ENCODE data around the gene TTLL1.

TTLL1 gene

DNA sequence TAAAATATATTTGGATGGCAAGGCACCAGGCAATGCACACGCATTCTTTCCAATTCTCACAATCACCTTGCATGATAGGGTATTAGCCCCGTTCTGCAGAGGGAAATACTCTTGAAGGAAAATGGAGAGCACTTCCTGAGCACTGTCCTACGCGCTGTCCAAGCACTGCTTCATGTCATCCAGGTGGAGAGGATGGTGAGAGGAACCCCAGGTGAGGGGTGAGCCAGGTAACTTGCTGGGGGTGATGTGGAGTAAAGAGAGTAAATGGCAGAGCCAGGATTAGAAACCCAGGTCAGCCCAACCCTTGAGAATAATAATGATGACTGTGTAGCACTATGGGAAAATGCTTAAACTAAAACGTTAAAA is 73.5 kb downstream of the TTLL1 start:
- DNase-seq (ENCODE audit: low read depth) = no peak
- peak overlapping the region; percentile 87 for H3K4me3 ChIP-seq (ENCODE audit: low read depth, low read length)

DNA sequence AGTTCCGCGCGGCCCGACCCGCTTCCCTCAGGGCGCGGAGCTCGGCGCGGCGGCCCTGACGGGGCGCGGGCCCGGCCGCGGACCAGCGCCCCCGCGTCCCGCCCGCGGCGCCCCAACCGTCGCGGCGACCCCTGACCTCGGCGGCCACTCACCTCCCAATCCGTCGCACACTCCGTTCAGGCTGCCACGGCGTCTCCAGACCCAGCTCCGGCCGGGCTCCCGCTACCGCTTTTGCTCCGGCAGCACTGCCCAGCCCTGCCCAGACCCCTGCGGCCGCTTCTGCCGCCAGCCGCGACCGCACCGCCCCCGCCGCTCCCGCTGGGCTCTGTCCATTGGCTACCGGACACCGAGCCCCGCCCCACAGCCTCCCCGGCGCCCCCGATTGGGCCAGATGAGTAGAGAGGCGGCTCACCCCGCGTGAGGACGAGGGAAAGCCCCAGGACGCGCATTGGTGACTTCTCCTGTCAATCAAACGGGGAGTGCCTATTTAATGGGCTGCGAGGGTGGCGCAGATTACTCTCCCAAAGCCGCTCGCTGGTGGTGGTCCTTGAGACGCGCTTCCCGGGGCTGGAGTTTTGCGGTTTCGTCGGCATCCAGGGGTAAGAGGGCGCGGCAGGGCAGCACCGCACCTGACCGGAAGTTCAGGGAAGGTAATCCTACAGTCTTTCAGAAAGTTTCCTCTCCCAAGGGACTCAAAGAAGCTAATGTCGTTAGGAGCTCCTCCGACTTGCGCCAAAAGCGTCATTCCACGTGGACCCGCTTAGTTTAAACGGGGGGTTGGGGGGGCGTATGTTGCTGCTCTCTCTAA is 74.1 kb downstream of the TTLL1 start, which contains the start of gene PACSIN2:
TSS of gene PACSIN2 (minus strand) at position 281 of the 808 bp plus-strand sequence. CDS start 103,069 bp downstream, outside the sequence.
- peak within 1 kb of the TSS; percentile 87 for H3K4me3 ChIP-seq (ENCODE audit: low read depth, low read length)
- peak; percentile 93 for DNase-seq (ENCODE audit: low read depth)

DNA sequence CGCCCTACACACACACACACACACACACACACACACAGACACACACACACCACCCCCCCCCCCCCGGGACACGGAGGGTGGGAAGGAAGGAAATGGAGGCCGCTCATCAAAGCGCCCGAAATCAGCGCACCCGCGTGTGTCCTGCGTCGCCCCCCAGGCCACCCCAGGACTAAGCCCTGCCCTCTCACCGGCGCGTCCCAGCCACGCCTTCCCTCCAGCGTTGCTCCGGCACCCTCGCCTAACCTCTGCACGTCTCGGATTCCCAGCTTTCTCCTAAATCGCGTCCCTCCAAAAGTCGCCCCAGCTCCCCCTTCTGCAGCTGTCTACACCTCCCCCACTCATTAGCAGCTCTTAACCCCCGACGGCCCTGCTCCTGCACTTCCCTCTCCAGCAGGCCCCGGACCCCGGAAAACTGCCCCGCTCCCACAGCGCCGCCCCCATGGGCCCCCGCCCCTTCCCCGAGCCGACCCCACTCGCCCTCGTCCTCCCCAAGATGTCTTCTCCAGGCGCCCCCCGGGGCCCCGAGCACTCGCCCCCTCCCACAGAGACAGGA is 74.8 kb downstream of the TTLL1 start:
- peak overlapping the region; percentile 87 for H3K4me3 ChIP-seq (ENCODE audit: low read depth, low read length)
- DNase-seq (ENCODE audit: low read depth) = no peak

DNA sequence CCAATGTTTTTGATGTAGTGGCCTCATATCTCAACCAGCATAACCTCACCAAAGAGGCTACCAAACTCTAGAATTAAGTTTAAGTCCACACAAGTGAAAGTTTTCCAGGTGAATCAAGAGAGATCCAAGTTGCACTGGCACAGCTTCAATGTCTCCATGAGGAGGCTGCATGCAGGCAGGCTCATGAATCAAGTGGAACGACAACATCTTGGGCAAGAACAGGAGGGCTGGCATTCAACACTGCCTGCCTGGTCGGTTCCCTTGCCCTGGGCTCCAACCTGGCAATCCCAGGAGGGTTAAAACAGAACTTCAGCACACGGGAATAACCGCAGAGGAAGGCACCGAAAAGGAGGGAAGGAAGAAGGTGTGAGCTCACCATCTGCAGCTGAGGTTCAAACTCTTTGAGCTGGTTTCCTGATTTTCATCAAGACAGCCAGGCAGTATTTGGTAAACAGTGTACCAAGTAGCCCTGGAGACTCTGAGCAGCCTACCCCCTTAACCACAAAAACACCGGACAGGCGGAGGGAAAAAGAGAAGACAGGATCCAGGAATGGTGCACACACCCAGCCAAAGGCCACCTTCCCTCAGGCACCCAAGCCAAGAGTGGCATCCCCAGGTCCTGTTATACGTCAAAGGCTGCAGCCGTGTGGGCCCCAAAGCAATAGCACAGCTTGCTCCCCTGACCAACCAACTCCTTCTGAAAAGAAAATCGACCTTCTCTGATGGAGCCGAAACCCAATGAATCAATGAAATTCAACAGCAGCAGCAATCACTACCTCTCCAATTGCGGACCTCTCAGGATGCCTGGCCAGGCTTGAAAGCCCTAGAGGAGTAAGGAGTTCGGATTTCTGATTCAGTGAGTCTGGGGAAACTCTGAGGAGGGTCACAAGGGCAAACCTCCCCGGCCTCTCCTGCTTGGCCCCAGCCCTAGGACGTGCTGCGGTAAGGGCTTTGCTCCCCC is 75.6 kb downstream of the TTLL1 start:
- DNase-seq (ENCODE audit: low read depth) = no peak

DNA sequence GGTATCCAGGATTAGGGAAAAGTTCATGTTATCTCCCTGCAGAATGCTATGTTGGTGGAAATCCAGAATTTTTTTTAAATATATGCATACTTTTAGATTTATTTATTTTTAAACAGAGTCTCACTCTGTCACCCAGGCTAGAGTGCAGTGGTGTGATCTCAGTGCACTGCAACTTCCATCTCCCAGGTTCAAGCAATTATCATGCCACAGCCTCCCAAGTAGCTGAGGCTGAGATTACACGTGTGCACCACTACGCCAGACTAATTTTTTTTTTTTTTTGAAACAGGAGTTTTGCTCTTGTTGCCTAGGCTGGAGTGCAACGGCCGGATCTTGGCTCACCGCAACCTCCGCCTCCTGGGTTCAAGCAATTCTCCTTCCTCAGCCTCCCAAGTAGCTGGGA is 76.8 kb downstream of the TTLL1 start:
- H3K4me3 ChIP-seq (ENCODE audit: low read depth, low read length) = no peak overlapping the region
- no peak for DNase-seq (ENCODE audit: low read depth)

More for the DNA sequence above, 75.6 kb downstream of the TTLL1 start:
- H3K4me3 ChIP-seq (ENCODE audit: low read depth, low read length) = peak overlapping the region; percentile 87

DNA sequence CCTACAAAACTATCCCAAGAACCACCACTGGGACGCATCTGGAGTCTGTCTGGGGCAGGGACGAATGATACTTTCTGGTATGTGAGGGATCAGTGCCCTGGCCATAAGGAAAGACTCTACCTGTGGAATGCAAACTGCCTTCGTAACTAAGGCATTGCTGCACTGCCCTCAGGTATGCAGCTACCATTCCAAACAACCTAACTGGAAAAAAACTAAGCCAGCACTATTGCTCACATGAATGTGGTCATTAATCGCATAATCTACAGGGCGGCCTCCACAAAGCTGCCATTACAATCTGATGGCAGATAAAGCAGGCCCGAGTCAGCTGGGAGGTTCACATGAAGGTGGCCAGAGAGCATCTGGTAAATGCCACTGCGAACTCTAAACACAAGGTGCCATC is 78.1 kb downstream of the TTLL1 start:
- no peak overlapping the region for H3K4me3 ChIP-seq (ENCODE audit: low read depth, low read length)
- DNase-seq (ENCODE audit: low read depth) = no peak

DNA sequence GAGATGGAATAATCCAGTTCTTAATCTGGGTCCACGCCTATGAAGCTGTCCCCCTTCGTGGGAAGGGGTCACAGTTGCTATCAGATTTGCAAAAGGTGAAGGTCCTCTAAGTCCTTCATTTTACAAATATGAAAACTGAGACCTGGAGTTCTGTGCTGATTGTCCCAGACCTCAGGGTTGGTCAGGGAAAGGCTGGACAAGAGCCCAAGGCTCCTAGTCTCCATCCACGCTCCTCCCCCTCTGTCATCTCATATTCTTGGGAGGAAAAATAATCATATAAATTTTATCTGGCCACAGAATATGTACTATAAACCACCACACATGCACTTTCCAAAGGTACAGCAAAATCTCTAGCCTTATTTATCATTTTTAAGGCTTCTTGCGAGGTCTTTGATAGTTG is 79.7 kb downstream of the TTLL1 start:
- no peak overlapping the region for H3K4me3 ChIP-seq (ENCODE audit: low read depth, low read length)
- DNase-seq (ENCODE audit: low read depth) = no peak

DNA sequence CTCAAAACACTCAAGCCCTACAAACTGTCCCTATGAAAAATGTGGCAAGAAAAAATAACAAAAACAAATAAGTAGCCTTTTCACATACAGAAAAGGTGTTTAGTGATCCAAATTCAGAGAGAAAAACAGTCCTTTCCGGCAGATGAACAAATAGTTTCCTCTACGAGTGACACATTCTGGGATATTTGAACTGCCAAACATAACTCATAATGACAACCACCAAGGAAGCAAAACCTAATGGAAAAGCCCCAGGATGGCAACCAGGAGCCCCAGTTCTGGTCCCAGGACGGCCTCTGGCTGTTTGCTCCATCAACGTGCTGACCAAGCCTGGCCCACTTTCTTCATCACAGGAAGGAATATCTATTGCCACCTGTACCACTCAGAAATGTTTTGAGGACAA is 80.3 kb downstream of the TTLL1 start:
- H3K4me3 ChIP-seq (ENCODE audit: low read depth, low read length) = no peak overlapping the region
- DNase-seq (ENCODE audit: low read depth) = no peak

DNA sequence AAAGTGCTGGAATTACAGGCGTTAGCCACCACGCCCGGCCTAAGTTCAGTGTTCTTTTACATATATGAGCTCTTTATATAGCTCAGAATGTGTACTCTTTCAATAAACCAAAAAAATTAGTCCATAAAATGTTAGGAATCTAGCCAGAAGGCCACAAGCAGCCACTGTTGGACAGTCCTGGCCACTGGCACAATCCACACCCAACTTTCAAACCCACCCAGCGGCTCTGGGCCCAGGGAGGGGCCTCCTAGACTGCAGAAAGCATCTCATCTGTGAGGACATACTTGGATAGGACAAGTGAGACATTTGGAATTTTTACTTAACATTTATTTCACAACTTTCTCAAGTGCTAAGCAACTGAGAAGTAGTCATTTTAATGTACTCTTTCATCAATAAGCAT is 80.7 kb downstream of the TTLL1 start:
- no peak overlapping the region for H3K4me3 ChIP-seq (ENCODE audit: low read depth, low read length)
- DNase-seq (ENCODE audit: low read depth) = no peak

DNA sequence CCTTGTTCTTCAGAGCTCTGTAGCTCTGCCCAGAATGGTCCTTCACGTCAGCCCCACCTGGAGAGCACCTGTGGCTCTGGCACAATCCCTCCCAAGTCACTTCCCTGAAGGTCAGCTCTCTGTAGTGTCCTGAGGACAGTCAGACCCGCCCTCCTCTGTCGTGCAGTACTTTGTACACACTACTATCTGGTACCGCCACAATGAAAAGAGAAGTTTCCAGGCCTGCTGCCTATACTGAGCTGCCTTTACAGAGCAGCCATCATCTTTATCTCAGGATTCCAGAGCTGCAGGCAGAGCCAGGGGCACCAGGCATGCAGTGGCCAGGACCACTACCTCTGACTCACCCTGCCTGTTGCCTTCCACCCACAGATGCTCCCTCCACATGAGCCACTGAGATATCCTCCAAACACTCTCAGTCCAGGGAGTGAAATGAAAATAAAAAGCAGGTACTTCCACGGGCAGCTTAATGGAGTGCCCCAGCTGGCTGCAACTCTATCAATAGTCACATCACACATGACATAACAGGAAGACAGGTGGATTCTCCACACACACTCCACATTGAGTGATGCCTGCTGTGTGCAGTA is 81.6 kb downstream of the TTLL1 start:
- no peak overlapping the region for H3K4me3 ChIP-seq (ENCODE audit: low read depth, low read length)
- DNase-seq (ENCODE audit: low read depth) = peak; percentile 37

DNA sequence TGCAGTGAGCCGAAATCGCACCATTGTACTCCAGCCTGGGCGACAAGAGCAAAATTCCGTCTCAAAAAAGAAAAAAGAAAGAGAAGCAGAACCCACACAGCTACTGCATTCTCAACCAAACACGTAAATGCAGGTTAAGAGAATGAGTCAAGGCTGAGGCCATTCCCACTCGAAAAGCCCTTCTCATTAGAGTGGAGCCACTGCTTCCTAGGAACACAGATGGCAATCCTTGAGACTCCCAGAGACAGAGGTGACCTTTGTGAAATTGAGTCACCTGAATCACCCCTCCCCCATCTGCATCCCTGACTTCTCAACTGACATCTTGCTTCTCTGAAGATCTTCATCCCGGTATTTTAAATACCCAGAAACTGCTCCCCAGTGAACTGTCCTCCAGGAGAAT is 82.4 kb downstream of the TTLL1 start:
- no peak overlapping the region for H3K4me3 ChIP-seq (ENCODE audit: low read depth, low read length)
- DNase-seq (ENCODE audit: low read depth) = no peak

DNA sequence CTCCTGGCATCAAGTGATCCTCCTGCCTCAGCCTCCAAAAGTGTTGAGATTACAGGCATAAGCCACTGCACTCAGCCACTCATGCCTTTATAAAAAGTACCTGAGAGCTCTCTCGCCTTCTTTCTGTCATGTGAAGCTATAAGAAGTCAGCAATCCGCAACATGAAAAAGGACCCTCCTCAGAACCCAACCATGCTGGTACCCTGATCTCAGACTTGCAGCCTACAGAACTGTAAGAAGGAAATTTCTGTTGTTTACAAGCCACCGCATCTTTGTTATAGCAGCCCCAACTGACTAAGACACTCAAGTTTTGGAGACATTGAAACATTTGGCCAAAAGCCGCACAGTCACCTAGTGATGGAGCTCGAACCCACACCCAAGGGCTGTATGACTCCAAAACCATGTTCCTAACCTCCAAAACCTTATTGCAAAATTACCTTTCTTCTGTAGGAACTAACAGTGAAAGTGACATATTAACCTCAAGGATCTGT is 83.1 kb downstream of the TTLL1 start:
- no peak for DNase-seq (ENCODE audit: low read depth)
- H3K4me3 ChIP-seq (ENCODE audit: low read depth, low read length) = no peak overlapping the region

DNA sequence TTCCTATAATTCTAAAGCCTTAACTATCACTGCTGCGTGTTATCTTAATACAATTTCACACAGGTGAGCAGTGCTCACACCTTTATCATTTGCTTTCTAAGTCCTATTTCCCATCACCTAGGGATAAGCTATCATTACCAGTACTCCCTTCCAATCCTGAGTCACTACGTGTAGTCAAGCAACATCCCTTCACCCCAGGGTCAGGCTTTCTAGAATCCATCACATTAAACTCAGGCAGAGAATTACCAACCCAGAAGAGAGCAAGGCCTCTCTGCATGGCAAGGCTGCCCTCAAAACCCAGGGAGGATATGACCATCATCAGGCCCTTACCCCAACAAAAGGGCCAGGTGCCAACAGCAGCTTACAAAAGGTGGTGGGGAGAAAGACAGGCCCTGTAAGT is 84.1 kb downstream of the TTLL1 start:
- no peak overlapping the region for H3K4me3 ChIP-seq (ENCODE audit: low read depth, low read length)
- DNase-seq (ENCODE audit: low read depth) = no peak

DNA sequence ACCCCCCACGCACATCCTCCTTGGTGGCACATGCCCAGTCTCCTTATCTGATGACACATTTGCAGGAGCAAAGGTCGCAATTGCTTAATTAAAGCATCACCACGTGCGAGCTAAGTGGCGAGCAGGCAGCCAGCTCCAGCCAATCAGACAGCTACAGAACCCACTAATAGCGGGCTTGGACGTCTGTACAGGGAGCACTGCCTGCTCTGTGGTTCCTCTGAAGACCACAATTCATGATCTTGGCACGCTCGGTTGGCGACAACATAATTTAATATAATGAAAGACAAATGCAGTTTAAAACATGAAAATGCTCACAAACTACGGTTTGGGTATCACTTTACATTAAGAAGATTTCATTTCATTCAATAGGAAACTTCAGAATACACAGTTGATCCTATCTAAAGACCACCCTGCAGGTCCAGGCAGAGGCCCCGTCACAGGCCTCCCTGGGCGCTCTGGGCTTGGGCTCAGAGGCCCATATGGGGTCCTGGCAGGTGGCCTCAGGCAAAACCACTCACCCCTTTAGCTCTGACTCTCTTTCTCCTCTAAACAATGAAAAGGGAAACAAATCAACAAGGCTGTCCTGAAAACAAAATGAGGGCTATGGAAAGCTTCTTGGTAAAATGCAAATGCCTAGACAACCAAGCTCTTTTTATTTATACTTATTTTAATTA is 84.7 kb downstream of the TTLL1 start:
- no peak overlapping the region for H3K4me3 ChIP-seq (ENCODE audit: low read depth, low read length)

DNA sequence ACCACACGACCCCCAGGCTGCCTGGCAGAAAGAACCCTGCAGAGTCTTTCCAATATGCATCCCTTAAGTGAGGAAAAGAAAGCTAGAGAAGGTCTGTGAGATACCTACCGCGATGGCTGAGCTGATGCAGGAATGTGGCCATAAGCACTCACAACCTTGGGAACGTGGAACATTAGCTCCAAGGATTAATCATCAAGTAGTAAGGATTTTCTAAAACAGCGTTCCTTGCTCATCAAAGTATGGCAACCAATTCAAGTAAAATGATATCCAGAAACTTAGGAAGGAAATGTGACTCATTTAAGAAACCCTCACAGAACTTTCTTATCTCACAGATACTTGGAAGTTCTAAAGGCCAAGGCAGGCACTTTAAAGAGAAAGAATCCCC is 87.0 kb downstream of the TTLL1 start:
- no peak for DNase-seq (ENCODE audit: low read depth)
- peak overlapping the region; percentile 8 for H3K4me3 ChIP-seq (ENCODE audit: low read depth, low read length)

More for the DNA sequence above, 84.7 kb downstream of the TTLL1 start:
- no peak for DNase-seq (ENCODE audit: low read depth)

DNA sequence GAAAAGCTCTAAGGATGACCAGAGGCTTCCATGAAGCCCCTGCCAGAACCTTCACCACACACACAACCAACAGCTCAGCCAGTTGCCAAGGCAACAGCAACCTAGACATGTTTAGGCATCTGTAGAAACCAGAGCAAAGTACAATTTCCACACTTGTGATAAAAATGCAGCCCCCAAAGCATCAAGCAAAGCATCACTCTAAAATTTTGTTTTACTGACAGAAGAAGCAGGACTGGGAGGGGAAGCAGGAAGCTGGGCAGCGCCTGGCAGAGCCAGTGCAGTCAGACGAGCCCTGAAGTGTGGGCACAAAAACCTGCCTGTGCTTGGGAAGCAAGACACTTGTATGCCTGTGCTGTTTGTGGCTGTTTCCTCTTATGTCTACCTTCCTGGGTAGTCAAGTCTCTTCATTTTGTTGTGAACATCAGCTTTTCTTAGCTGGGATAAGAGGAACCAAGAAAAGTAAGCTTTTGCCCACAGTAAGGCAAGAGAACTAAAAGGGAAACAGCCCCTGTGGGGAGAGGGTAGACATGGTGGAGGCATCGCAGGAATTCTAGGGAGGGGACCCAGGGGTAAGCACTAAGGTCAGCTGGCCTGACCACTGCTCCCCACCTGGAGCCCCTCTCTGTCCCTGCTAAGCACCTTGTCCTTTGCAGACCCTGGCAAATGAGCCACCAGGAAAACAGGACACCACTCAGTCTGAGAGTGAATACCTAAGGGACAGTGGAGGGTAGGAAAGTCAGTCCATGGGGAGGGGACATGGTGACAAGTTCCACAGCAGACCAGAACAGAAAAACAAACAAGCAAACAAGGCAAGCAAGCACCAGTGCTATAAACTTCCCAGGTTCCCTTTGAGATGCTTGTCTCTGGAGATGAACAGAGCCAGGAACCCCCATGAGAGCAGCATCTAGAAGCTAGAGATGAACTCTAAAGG is 87.7 kb downstream of the TTLL1 start:
- peak overlapping the region; percentile 8 for H3K4me3 ChIP-seq (ENCODE audit: low read depth, low read length)
- DNase-seq (ENCODE audit: low read depth) = no peak

DNA sequence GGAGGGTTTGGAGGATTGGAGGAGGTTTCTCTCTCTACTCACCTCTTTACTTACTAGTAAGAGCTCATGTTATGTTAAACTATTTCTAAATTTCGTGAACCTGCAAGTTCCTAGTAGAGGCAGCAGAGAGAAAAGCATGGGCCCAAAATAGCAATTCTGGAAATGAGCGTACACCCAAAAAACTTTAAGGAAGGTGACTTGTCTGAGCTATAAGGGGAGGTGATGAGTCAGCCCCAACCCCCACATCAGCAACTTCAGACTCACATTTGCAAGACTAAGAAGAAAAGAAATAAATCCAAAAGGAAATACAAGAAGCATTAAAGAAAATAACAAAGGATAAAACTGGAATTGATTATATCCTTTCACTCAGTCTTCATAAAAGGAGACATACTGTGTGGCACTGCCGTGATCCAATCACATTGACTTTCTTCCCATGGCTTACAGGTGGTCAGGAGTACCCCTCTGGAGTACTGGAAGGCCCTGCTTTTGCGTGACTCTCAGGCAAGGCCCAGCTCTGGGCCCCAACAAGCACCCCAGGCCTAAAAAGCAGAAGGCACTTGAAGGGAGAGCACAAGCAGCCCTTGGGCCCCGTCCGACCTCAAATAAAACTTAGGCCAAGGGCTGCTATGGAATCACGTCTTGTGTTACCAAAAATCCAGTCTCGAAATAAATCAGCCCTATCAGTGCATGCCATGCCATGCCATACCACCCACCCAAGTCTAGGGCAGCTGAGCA is 88.6 kb downstream of the TTLL1 start:
- no peak for DNase-seq (ENCODE audit: low read depth)
- H3K4me3 ChIP-seq (ENCODE audit: low read depth, low read length) = no peak overlapping the region

Data from skeletal muscle cell (primary cell).